Right renal cortex interstitium (tissue), 3 donors: ENCODE results near the gene SLC44A3. TPM values are rescaled to one million over a fixed set of nuclear protein-coding genes. Genes with fewer than 3 reads are reported as not detected.

Experiments used
- DNase-seq, 3 donors: peaks; one replicate each; pipeline ENCODE4 v3.0.0-alpha.2; 2013; ENCODE audit warnings: low read depth in 3 of 3, low spot score in 2 of 3
- polyA plus RNA-seq, 3 donors: library from polyadenylated mRNA; unstranded; fragments of 120-200 nt; gene quantifications; one replicate each; pipeline ENCODE4 v1.2.1, GENCODE V29; 2013; ENCODE audit not compliant: insufficient read length in 3 of 3

The SLC44A3 gene
- polyA plus RNA-seq, 3 donors = 83.5 to 123 (median 88.6) TPM

DNA sequence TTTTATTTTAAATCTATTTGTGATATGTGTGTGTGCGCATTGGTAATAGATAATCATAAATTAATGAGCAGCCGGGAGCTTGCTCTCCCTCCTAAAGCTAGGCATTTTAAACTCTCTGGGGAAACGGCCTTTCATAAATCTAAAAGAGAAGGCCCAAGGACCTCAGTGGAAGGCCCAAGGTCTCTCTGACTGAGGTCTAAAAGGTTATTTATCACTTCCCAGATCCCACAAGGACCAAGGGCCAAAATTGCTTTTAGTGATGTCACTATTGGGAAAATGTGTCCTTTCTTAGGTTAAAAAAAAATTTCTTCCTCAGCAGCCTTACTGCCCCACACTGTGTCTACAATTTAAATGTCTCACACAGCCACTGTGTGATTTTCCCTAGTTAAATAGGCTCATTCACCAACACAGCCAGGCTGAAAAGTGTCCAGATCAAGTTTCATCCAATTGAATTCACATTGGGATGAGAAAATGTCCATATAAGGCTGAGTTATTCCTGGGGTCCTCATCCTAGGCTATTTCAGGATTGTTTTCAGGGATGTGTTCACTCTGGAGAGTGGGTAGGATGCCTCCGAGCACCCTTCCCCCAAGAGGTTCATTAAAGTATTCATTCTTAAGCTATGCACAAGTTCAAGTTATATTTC lies 46.1 kb downstream of the SLC44A3 start:
- no peak for DNase-seq

DNA sequence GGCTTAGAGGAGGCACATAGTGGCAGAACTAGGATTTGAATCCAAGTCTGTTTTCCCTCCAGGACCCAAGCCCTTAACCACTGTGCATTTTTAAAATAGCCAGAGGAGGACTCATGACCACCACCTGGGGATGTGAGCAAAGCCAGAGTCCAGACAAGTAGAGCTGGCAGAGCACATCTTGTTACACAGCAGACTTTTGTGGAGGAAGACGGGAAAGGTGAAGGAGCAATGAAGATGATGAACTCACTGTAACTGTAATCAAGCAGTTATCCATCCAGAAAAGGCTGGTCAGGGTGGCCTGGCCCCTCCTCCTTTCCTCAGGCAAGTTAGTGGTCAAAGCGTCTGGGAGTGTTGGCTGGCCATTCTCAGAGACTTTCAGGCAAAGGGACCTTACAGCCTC lies 50.9 kb downstream of the SLC44A3 start:
- no peak for DNase-seq

DNA sequence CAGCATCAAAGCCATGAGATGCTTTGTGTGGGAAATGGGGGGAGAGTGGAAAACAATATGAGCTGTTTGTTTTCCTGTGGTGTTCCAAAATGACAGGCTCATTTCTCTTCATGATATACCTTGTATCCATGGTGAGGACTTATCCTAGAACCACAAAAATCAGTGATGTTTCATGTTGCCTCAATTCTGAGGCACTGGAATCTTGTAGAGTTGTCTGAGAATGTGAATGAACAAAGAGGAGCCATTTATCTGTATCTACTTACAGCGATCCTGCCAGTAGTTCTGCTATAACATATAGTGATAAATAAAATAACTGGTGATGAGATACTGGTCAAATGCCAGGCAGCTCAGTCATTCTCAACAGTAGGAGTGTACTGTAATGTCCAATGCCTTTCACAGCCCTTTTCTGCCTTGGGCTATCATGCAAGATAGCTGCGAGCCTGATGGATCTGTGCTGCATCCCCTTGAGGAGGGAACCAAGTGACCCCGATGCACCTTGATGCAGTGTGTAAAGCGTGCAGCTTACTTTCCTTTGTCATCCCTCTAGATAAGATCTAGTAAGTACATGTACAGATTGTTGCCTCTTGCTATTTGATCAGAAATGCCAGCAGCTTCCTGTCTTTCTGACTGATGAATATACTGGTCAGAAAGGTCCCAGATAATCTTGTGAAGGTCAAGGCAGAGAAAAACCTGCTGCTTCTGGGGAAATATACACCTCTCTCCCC lies 52.8 kb downstream of the SLC44A3 start:
- DNase-seq = no peak

DNA sequence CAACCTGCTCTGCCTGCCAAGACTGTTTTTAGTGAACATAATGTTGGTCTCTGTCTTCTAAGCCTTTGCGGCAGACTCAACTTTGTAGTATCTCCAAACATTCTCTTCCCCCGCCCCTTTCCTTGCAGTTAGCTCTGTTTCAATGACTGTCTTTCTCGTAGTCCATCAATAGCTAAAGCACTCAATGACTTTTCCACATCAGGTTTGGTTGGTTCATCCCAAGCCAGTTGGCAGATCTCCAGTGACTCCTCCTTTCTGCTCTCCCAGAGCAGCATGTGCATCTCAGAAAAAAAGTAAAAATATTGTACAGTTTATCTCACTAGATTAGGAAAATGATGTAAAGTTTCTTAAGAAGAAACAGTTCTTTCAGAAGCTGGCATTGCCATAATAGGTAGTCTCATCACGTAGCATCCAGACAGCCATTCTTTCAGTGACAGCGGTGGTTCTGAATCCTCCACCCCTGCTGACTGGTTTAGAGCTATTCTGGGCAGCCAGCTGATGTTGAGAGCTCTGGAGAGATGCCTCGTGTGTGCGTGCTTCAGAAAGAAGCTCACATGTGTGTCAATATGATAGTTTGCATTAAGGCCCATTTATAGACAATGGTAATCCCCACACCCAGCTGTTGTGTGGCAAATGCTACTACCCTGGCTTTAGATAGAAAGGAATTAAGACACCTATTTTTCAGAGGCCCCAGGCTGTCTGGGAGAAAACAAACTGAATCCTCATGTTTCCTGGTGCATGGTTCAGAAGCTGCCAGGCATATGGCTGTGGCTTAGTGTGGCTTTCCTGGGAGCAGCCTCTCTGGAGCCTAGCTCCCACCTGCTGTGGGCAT lies 53.6 kb downstream of the SLC44A3 start:
- no peak for DNase-seq

DNA sequence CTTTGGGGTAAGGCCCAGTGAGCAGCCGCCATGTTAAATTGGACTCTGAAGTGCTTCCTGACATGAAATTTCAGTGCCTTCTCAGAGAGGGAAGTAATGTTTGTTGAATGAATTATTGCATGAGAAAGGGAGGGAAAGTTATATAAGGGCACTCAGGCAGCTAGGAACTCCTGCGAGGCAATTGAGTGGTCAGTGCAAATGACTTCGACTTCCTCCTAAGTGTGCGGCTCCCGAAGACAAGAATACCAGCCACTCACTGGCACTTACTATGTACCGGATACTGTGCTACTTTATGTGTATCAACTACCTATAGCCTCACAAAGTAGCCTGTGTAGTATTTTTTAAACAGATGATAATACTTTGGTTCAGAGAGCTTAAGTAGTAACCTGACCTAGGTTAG lies 54.3 kb downstream of the SLC44A3 start:
- no peak for DNase-seq

DNA sequence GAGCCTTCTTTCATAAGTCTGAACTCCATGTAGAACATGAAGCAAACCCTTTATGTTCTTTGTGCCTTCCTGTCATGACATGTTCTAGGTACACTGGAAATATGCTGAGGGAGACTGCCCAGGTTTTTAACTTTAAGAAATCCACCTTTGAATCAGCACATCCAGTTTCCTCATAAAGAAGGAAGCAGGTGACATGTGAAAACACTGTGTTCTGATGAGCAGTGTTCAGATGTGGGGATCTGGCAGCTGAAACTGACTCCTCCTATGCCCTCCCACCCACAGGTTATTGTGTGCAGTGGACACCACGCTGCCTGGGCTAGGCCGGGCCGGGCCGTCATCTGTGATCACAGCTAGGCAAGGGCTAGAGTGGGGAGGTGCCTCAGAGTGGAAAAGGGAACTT lies 55.6 kb downstream of the SLC44A3 start:
- DNase-seq = no peak

DNA sequence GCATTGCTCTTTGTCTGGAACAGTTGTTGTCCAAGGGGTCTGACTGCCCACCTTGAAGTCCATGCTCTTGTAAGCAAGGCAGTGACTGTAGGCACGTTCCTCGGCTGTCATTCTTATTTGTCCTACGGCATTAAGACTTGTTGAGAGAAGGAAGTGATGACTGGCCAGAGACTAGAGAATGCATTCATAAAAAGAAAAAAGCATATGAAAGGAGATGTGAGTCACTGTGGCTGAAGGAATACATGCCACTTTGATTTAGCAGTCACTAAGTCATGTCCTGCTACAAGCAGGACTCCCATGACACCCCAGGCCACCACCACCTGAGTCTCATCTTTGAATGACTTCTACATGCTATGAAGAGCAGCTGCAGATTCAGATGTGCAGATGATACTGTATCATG lies 56.2 kb downstream of the SLC44A3 start:
- DNase-seq = no peak

DNA sequence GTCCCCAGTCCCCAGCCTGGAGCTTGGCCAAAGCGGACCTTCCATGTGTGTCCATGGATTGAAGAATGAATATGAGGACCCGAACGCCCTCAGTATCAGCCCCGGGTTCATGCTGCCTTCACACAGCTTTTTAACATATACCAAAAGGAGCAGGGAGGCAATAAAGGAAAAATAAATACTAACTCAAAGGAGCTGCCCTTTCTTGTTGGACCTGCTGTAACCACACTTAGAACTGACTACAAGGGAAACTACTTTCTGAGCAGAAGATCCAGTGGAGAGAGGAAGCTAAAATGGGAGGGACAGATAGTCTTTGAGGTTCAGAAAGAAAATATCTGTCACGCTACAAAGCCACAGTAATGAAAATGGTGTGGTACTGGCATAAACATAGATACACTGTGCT lies 58.2 kb downstream of the SLC44A3 start:
- DNase-seq = no peak

DNA sequence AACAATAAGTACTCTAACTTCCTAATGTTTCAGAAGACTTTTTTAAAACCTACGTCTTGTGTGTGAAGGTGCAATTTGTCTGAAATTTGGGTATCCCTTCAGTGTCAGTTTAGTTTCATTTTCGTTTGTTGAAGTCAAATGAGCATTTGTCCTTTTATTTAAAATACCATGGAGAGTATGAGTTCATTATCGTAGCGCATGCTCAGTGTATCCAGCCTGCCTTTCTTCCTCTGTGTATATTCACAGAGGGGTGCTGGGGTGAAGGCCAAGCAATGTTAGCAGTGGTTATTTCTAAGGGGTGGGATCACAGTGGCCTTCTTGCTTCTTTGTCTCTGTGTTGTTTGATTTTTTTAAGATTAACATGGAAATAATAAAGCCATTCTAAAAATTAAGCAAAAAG lies 63.5 kb downstream of the SLC44A3 start:
- DNase-seq = no peak

DNA sequence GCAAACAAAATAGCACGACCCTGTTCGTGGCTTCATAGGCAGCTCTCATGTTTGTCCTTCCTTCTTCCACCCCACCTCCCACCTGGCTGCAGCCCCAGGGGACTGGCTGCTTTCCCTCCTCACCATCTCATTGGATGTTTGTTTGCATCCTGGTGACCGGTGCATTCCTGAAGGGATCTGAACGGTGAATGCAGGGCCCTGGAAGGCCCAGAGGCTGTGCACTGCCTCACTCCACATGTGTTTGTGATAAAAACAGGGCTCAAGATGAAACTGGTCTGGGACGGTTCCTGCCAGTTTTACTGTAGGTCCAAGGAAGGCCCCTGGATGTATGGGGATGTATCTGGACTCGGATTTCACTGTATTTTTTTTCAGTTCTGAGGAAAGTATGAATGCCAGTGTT lies 63.9 kb downstream of the SLC44A3 start:
- DNase-seq = no peak

DNA sequence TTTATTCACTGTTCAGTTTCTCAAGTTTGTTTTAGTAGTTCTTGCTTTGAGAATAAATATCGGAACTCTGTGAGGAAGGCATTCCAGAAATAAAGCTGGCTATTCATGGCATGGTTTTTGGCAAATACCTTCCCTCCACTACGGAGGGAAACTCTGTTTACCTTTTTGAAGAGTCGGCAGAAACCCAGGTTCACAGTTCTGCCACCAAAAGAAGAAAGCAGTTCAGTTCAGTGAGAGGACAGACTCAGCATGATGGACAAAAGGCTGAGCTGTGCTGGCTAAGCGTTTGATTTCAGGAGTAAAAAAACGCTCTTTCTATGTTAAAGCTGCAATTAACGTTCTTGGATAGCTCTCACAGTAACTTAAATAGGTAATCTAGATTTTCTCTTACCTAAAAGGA lies 64.3 kb downstream of the SLC44A3 start:
- no peak for DNase-seq

DNA sequence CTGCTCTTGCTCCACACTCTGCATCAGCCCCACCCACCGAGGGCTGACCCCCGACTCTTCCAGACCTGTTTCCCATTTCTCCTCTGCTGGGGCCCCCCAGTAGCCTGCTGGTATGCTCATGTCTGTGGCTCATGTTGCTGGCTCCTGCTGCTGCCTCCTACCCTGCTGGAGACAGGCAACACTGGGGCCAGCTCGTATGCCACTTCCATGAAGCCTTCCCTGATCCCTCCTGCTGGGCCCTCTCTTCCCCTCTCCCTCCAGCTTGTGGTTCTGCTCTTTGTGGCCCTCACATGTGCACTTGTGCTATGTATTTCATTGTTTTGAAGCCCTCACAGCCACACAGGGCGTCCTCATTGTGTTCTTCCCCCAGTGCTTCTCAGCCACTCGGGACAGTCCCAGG lies 66.2 kb downstream of the SLC44A3 start:
- no peak for DNase-seq

DNA sequence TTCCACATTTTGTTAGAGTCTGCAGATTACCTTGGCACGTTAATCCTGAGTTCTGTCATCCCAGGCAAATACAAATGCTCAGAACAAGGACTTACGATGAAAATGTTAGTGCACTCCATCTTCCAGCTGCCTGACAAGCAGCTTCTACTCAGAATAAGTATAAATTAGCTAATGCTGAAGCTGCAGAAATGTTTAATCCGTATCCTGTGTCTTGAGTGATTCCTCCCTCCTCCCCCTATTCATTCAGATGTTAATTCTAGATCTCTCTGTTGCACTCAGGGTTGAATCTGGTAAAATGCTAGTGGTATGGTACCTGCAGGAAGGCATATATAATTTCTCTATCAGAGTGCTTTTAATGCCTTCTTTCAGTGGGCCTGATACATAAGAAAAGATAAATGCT lies 66.9 kb downstream of the SLC44A3 start:
- no peak for DNase-seq

DNA sequence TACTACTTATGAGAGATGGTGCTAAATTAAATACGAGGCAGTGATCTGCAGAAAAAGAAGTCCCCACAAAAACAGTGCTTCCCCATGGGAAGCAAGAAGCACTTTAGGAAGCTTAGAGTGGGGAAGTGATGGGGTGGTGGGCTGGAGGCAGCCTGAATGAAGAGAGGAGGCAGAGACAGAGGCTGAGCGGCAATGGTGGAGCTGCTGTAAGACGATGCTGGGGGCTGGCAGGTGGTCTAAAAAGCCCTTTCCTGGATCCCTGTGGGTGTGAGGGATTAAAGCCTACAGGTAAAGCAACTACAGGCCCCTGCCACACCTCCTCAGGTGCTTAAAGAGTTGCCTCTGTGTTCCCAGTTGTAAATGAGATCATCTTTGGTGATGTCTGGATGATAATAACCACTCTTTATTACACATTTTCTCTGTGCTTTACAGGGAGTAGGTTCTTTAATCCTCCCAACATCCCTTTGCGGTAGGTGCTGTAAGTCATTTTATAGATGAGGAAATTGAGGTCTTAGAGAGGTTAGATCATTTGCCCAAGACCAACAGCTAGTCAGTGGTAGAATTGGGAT lies 67.5 kb downstream of the SLC44A3 start:
- no peak for DNase-seq

DNA sequence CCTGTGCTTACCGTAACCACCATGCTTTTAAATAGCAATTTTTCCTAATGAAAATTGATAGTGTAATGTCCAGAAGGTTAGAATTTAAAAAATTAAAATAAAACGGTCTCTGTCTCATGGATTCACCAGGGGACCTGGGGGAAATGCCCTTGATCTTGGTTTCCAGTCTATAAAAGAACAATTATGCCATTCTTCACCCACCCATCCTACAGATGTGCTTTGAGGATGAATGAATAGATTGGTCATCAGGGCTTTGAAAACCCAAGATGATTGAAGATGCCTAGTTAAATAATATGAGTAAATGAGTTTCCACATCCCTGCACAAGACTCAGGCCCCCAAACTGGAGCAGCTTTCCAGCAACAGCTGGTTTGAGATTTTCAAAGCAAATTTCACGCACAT lies 68.0 kb downstream of the SLC44A3 start:
- no peak for DNase-seq

DNA sequence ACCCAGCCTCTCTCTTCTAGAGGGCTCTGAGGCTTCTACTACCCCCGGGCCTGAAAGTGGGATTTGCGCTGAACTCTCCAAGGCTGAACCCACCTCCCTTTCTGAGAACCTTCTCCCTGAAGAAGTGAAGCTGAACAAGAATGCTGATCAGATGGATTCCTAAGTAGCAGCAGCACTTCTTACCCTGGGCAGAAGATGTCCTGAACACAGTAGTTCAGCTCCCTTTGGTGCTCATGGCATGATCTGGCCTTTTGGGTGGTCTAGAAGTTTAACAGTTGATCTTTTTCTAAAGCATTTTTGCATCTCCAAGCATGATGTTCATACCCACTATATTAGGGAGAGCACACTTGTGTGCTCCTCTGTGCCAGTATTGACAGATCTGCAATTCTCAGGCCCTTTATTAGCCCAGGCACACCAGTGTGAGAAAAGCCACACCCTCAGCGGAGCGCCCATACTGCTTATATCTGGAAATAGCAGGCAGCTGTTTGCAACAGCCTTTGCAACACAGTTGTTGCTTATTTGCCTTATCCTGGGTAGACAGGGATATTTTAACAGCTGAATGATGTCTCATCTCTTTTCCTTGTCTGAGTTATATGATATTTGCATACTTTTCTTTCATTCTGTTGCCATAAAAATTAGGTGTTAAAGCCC lies 72.6 kb downstream of the SLC44A3 start:
- no peak for DNase-seq

DNA sequence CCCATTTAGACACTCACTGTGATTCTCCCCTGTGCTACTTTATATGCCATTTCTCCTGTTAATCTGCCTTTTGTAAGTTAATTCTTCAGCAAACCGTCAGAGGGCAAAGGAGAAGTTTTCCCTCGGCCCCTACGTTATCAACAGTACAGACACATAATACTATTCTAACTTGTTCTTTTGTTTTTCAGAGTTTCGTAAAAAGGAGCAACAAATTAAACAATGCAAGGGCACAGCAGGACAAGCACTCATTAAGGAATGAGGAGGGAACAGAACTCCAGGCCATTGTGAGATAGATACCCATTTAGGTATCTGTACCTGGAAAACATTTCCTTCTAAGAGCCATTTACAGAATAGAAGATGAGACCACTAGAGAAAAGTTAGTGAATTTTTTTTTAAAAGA lies 74.5 kb downstream of the SLC44A3 start:
- no peak for DNase-seq

DNA sequence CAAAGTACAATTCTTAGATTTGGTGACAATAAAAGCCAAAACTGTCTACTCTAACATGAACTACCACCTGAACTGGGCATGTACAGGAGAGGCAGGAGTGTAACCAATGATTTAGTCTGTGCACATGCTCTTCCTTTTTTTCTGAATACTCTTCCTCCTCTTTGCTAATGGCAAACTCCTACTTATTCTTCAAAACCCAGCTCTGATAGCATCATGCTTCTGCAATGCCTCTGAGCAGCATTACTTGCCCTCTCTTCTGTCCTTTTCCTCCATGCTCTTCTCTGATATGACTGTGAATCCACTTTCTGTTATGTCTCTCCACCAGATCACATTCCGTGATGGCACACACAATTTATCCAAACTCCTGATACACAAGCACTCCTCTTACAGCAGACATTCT lies 75.4 kb downstream of the SLC44A3 start:
- DNase-seq = no peak

DNA sequence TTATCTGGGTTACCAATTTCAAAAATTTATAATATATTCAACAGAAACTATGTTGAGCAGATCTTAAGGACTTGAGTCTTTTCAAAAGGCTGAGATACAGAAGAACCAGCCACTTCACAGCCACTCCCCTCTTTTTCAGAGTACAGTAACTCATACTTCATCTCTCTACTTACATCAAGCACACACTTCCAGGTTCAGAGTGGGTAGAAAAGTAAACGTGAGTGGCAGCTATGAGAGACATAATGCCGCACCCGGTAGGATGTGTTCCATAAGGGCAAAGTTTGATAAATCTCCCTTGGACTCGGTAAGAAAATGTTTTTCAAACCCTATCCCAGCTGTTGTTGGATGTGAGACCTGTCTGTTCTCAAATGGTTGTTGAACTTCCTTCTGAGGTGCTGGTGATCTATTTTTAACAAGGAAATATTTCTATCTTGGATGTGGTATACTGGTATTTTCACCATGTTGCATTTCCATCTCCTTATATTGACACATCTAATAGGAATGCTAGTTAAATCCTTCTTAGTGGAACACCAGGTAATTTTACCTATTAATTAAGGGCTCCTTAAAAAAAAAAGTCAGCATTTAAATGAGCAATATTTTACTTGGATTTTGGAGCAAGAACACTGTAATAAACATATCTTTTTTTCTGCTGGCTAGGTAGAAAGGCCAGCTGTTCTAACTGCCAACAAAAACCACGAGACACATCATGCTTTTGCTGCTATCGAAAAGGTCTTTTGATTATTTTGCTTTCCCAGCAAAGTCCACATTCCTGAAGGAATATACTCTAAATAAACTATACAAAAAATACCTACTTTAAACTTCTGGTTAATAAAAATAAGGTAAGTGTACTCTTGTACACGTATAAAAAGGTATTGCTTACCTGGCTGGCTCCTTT lies 78.6 kb downstream of the SLC44A3 start:
- DNase-seq = no peak

DNA sequence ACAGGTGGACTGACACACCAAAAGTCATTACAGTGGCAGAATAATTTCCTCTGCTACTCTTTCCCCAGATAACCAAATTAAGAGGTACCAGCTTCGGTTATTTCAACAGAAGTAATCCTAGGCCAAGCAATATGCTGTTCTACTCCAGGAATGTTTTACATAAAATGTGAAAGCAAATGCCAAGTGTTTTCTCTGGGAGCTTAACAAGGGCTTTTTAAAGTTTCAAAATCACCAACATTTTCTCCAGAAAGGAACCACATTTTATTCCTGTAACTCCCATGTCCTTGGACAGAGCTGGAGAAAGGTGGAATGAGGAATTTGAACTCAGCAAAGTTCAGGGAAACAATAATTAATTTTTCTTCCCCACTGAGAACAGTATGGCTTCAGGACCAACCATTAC lies 79.6 kb downstream of the SLC44A3 start:
- DNase-seq = no peak
